Tibial nerve (tissue), 3 donors: ENCODE measurements around the gene ILDR2.
"Not testable (repeated sequence)": the region's sequence is repeated elsewhere in the genome, so short reads cannot be mapped to it uniquely, and the experiment has no call there.

Experiments
- CTCF ChIP-seq, 5 experiments: fragments of 200-600 bp in 3 of 5; fragments of 450-650 bp in 2 of 5; sonication (generic) in 3 of 5; IDR thresholded peaks; one replicate each; pipeline ENCODE4 v1.5.1; 2016 to 2019; ENCODE audit warnings: antibody characterized with exemption in 5 of 5, mild to moderate bottlenecking in 3 of 5, moderate library complexity in 2 of 5
- POLR2A ChIP-seq, 2 donors: fragments of 450-650 bp; IDR thresholded peaks; one replicate each; pipeline ENCODE4 v1.6.1; 2017; ENCODE audit warnings: antibody characterized with exemption in 2 of 2, mild to moderate bottlenecking in 2 of 2, moderate library complexity in 2 of 2

DNA sequence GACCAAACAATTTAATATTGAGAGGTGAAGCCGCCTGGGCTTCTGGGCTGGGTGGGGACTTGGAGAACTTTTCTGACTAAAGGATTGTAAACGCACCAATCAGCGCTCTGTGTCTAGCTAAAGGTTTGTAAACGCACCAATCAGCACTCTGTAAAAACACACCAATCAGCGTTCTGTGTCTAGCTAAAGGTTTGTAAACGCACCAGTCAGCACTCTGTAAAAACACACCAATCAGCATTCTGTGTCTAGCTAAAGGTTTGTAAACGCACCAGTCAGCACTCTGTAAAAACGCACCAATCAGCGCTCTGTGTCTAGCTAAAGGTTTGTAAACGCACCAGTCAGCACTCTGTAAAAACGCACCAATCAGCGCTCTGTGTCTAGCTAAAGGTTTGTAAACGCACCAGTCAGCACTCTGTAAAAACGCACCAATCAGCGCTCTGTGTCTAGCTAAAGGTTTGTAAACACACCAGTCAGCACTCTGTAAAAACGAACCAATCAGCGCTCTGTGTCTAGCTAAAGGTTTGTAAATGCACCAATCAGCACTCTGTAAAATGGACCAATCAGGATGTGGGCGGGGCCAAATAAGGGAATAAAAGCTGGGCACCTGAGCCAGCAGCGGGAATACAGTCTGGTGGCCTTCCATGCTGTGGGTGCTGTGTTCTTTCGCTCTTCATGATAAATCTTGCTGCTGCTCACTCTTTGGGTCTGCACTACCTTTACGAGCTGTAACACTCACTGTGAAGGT lies 97.0 kb downstream of the ILDR2 start:
- TF ChIP-seq CTCF, POLR2A (IDR thresholded peaks at IDR 0.05): not testable (repeated sequence)
